ENCODE results near the gene DMAC2L.

The DMAC2L gene

DNA sequence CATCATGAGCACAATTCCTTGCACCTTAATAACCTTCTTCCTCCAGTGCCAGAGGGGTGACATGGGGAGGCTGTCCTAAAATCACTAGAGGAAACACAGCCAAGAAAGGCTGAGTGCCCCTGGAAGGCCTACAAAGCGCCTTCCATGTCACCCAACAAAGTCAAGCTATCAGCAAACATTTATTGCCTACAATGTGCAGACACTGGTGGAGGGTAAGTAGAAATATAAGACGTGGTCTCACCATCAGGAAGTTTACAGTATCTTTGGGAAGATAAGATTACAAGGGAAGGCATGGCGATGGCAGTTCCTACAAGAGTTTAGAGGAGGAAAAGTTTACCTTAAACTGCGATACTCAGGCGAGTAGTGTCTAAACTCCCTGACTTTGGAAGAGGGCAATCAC, 27.9 kb downstream of the DMAC2L start:
- Histone ChIP-seq H3K27me3 (ENCODE audit: control insufficient read depth in 5 of 5, insufficient read depth in 4 of 5, low read length in 5 of 5) (no peaks in the 10 kb centered on the region), H3K4me1 (ENCODE audit: control insufficient read depth in 5 of 5, insufficient read depth in 5 of 5, low read length in 5 of 5) (peaks cover 15 to 40% (median 39%) of the 10 kb centered on the region in 5 donors), H3K9ac (ENCODE audit: low read length in 5 of 5) (no peak overlapping the region), H3K4me3 (ENCODE audit: low read depth in 1 of 5, low read length in 5 of 5) (no peak overlapping the region), H3K27ac (ENCODE audit: low read depth, low read length) (no peak overlapping the region), H3K9me3 (ENCODE audit: control insufficient read depth in 5 of 5, low read length in 5 of 5) (no peaks in the 10 kb centered on the region), H3K36me3 (ENCODE audit: control insufficient read depth in 5 of 5, insufficient read depth in 5 of 5, low read length in 5 of 5) (peaks cover 0 to 6% (median 0%) of the 10 kb centered on the region in 5 donors)

DNA sequence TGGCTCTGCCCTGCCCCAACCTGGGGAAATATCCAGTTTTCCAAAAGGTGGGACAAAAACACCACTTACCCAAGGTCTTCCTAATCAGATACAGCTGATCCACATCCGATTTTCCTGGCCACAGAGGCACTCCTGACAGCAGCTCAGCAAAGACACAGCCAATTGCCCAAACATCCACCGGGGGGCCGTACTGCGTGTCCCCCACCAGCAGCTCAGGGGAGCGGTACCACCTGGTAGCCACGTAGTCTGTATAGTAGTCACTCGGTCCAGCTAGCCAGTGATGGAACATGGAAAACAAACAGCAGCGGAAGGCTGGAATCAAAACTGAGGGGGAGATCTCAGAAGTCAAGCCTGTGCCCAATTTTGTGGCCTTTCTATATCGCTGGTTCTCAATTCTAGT, 28.8 kb downstream of the DMAC2L start:
- H3K4me1 ChIP-seq (ENCODE audit: control insufficient read depth in 5 of 5, insufficient read depth in 5 of 5, low read length in 5 of 5), result peaks cover 9 to 36% (median 30%) of the 10 kb centered on the region in 5 donors
- no peak overlapping the region for H3K4me3 ChIP-seq (ENCODE audit: low read depth in 1 of 5, low read length in 5 of 5)
- peaks cover 0 to 6% (median 0%) of the 10 kb centered on the region in 5 donors for H3K36me3 ChIP-seq (ENCODE audit: control insufficient read depth in 5 of 5, insufficient read depth in 5 of 5, low read length in 5 of 5)
- no peaks in the 10 kb centered on the region for H3K9me3 ChIP-seq (ENCODE audit: control insufficient read depth in 5 of 5, low read length in 5 of 5)
- H3K27ac ChIP-seq (ENCODE audit: low read depth, low read length), result no peak overlapping the region
- H3K27me3 ChIP-seq (ENCODE audit: control insufficient read depth in 5 of 5, insufficient read depth in 4 of 5, low read length in 5 of 5), result no peaks in the 10 kb centered on the region
- H3K9ac ChIP-seq (ENCODE audit: low read length in 5 of 5), result no peak overlapping the region

DNA sequence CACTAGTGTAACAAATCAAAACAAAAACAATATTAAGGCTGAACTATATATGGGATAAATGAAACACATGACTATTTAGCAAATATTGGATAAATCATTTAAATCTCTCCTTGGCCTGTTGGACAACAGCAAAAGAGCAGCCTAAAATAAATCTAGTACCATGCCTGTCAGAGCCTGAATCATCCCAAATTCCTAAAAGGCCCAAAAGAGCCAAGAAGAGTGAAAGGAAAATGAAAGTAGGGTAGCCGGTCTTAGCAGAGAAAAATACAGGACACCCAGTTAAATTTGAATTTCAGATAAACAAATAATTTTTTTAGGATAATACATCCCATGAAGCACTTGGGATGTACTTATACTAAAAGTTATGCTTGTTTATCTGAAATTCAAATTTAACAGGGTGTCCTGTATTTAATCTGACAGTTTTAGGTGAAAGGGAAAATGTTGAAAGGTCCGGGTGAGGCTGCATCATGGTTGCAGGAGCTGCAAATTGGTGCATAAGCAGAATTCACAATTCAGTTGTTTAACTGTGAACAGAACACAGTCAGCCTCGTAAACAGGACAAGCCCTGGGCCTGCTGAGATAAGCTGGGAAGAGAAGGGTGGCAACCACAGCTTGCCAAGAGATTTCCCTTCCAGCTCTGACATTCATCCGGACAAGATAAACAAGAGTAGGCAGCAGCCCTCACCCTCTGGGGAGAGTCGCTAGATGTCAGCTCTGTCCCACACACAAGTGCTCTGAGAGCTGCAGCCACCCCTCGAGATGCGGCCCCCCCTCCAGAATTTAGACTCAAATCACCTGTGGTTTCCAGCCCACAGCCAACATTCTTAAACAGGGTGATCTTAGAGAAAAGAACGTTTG, 30.3 kb downstream of the DMAC2L start:
- Histone ChIP-seq H3K4me3 (ENCODE audit: low read depth in 1 of 5, low read length in 5 of 5) (peak overlapping the region; percentile 28 to 68 (median 43)), H3K27ac (ENCODE audit: low read depth, low read length) (peak overlapping the region; percentile 79), H3K4me1 (ENCODE audit: control insufficient read depth in 5 of 5, insufficient read depth in 5 of 5, low read length in 5 of 5) (peaks cover 5 to 31% (median 25%) of the 10 kb centered on the region in 5 donors), H3K27me3 (ENCODE audit: control insufficient read depth in 5 of 5, insufficient read depth in 4 of 5, low read length in 5 of 5) (no peaks in the 10 kb centered on the region), H3K9ac (ENCODE audit: low read length in 5 of 5) (peak overlapping the region in 4 of 5 donors; percentile 23 to 60 (median 33)), H3K9me3 (ENCODE audit: control insufficient read depth in 5 of 5, low read length in 5 of 5) (no peaks in the 10 kb centered on the region), H3K36me3 (ENCODE audit: control insufficient read depth in 5 of 5, insufficient read depth in 5 of 5, low read length in 5 of 5) (peaks cover 0 to 6% (median 0%) of the 10 kb centered on the region in 5 donors)

DNA sequence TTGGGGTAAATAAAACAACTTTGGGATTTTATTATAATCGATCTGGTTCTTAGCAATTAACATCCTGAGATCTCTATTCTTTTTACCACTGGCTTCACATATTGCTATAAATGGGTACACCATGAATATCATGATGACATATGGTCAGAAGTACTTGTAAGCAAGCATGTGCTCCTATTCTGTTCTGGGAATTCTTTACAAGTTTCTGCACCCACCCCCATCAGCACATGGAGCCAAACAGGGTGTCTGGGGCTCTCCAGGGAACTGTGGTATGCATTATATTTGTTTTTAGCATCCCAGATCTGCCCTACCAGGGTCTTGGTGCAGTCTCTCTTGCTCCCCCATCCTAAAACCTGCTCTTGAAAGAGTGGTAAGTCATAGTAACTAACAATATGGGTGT, 31.3 kb downstream of the DMAC2L start:
- no peaks in the 10 kb centered on the region for H3K27me3 ChIP-seq (ENCODE audit: control insufficient read depth in 5 of 5, insufficient read depth in 4 of 5, low read length in 5 of 5)
- peaks cover 0 to 4% (median 0%) of the 10 kb centered on the region in 5 donors for H3K36me3 ChIP-seq (ENCODE audit: control insufficient read depth in 5 of 5, insufficient read depth in 5 of 5, low read length in 5 of 5)
- no peak overlapping the region for H3K9ac ChIP-seq (ENCODE audit: low read length in 5 of 5)
- peak overlapping the region; percentile 79 for H3K27ac ChIP-seq (ENCODE audit: low read depth, low read length)
- no peaks in the 10 kb centered on the region for H3K9me3 ChIP-seq (ENCODE audit: control insufficient read depth in 5 of 5, low read length in 5 of 5)
- no peak overlapping the region for H3K4me3 ChIP-seq (ENCODE audit: low read depth in 1 of 5, low read length in 5 of 5)
- peaks cover 5 to 31% (median 28%) of the 10 kb centered on the region in 5 donors for H3K4me1 ChIP-seq (ENCODE audit: control insufficient read depth in 5 of 5, insufficient read depth in 5 of 5, low read length in 5 of 5)

DNA sequence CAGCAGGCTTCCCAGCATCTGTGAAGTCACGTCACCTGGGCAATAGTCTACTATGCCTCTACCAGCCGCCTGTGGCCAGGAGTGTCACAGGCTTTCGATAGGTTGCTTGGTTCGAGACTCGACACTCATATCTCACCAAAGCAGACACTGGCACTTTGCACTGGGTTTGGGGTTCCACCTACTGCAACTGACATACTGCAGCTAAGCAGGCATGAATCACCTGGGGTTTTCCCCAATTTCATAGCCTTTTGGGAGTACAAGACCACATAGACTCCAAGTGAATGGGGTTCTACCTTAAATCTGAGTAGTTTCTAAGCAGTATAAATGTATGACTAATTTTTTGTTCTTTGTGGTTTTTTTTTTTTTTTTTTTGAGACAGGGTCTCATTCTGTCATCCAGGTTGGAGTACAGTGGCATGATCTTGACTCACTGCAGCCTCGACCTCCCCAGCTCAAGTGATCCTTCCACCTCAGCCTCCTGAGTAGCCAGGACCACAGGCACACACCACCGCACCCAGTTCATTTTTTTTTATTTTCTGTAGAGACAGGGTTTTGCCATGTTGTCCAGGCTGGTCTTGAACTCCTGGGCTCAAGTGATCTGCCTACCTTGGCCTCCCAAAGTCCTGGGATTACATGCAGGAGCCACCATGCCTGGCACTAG, 32.1 kb downstream of the DMAC2L start:
- peak overlapping the region; percentile 79 for H3K27ac ChIP-seq (ENCODE audit: low read depth, low read length)
- H3K9ac ChIP-seq (ENCODE audit: low read length in 5 of 5), result no peak overlapping the region
- H3K36me3 ChIP-seq (ENCODE audit: control insufficient read depth in 5 of 5, insufficient read depth in 5 of 5, low read length in 5 of 5), result no peaks in the 10 kb centered on the region
- peaks cover 5 to 31% (median 28%) of the 10 kb centered on the region in 5 donors for H3K4me1 ChIP-seq (ENCODE audit: control insufficient read depth in 5 of 5, insufficient read depth in 5 of 5, low read length in 5 of 5)
- no peak overlapping the region for H3K4me3 ChIP-seq (ENCODE audit: low read depth in 1 of 5, low read length in 5 of 5)
- H3K27me3 ChIP-seq (ENCODE audit: control insufficient read depth in 5 of 5, insufficient read depth in 4 of 5, low read length in 5 of 5), result no peaks in the 10 kb centered on the region
- no peaks in the 10 kb centered on the region for H3K9me3 ChIP-seq (ENCODE audit: control insufficient read depth in 5 of 5, low read length in 5 of 5)

DNA sequence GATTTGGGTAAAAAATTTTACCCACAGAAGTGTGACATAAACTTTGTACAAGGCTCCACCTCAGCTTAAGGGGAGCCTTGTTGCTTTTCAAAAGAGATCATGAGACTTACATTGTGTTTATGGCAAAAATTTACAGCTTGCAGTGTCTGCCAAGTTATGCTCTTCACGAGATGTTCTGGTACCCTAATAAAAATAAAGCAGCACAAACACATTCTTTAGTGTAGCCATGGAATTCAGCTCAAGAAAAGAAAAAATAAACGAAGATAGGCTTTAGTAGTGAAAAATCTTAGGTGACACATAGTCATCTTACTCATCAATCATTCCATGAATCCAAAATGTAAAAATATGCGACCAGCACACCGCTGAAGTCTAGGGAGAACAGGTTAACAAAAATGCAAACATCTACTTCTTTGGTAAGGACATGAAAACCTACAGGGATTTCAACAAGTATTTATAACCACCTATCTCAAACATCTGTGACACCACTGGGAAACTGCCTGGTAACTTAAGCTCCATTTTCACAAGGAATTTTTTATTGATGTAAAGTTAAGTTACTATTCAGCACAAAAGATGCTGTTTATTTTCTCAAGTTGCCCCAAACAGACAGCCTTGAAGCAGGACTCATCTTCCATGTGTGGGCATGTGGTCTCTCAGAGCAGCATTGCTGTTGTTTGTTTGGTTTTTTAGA, 32.9 kb downstream of the DMAC2L start:
- Histone ChIP-seq H3K36me3 (ENCODE audit: control insufficient read depth in 5 of 5, insufficient read depth in 5 of 5, low read length in 5 of 5) (no peaks in the 10 kb centered on the region), H3K4me1 (ENCODE audit: control insufficient read depth in 5 of 5, insufficient read depth in 5 of 5, low read length in 5 of 5) (peaks cover 5 to 31% (median 28%) of the 10 kb centered on the region in 5 donors), H3K4me3 (ENCODE audit: low read depth in 1 of 5, low read length in 5 of 5) (no peak overlapping the region), H3K9me3 (ENCODE audit: control insufficient read depth in 5 of 5, low read length in 5 of 5) (no peaks in the 10 kb centered on the region), H3K27me3 (ENCODE audit: control insufficient read depth in 5 of 5, insufficient read depth in 4 of 5, low read length in 5 of 5) (no peaks in the 10 kb centered on the region), H3K27ac (ENCODE audit: low read depth, low read length) (peak overlapping the region; percentile 15), H3K9ac (ENCODE audit: low read length in 5 of 5) (no peak overlapping the region)

DNA sequence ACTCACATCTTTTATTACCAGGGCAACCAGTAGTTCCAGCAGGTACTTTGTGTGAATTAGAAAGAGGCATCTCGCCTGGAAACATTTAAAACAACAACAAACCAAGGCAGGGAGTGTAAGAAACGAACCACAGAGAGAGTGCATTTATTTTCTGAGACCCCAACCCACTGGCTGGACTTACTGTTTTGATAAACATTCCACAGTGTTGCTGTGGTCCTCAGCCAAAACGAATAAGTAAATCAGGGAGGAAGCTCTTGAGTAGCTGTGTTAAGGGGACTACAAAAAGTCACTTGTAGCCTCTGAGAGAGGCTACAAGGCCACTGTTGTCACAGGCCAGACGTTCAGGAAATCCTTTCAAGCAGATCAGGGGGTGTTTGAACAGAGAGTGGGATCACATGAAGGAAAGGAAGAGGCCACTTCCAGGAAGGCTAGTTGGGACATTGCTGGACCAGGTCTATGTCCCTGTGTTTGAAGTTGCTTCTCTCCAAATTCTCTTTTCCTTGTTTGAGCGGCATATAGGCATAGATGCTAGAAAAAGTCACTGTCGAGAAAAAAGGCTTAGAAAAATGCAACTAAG, 33.8 kb downstream of the DMAC2L start:
- H3K9me3 ChIP-seq (ENCODE audit: control insufficient read depth in 5 of 5, low read length in 5 of 5), result no peaks in the 10 kb centered on the region
- H3K4me3 ChIP-seq (ENCODE audit: low read depth in 1 of 5, low read length in 5 of 5), result no peak overlapping the region
- H3K27me3 ChIP-seq (ENCODE audit: control insufficient read depth in 5 of 5, insufficient read depth in 4 of 5, low read length in 5 of 5), result no peaks in the 10 kb centered on the region
- H3K9ac ChIP-seq (ENCODE audit: low read length in 5 of 5), result no peak overlapping the region
- H3K27ac ChIP-seq (ENCODE audit: low read depth, low read length), result peak overlapping the region; percentile 26
- no peaks in the 10 kb centered on the region for H3K36me3 ChIP-seq (ENCODE audit: control insufficient read depth in 5 of 5, insufficient read depth in 5 of 5, low read length in 5 of 5)
- H3K4me1 ChIP-seq (ENCODE audit: control insufficient read depth in 5 of 5, insufficient read depth in 5 of 5, low read length in 5 of 5), result peaks cover 5 to 34% (median 28%) of the 10 kb centered on the region in 5 donors

DNA sequence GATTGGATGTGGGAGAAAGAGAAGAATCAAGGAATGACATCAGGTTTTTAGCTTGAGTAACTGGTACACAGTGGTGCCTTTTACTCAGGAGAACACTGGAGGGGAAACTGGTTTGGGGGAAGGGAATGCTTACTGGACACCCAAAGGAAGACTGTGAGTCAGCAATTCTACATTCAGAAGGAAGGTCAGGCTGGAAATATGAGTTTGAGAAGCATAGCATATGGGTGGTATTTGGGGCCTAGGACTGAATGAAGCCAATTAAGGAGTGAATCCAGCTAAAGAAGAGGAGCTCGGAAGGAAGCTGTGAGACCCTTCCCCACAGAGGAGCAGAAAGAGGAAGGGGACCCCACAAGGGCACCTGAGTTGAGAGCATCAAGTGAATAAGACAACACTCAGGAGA, 35.4 kb downstream of the DMAC2L start:
- H3K27me3 ChIP-seq (ENCODE audit: control insufficient read depth in 5 of 5, insufficient read depth in 4 of 5, low read length in 5 of 5), result no peaks in the 10 kb centered on the region
- no peak overlapping the region for H3K4me3 ChIP-seq (ENCODE audit: low read depth in 1 of 5, low read length in 5 of 5)
- peak overlapping the region; percentile 24 for H3K27ac ChIP-seq (ENCODE audit: low read depth, low read length)
- H3K36me3 ChIP-seq (ENCODE audit: control insufficient read depth in 5 of 5, insufficient read depth in 5 of 5, low read length in 5 of 5), result no peaks in the 10 kb centered on the region
- peaks cover 5 to 29% (median 18%) of the 10 kb centered on the region in 5 donors for H3K4me1 ChIP-seq (ENCODE audit: control insufficient read depth in 5 of 5, insufficient read depth in 5 of 5, low read length in 5 of 5)
- no peaks in the 10 kb centered on the region for H3K9me3 ChIP-seq (ENCODE audit: control insufficient read depth in 5 of 5, low read length in 5 of 5)
- H3K9ac ChIP-seq (ENCODE audit: low read length in 5 of 5), result no peak overlapping the region

DNA sequence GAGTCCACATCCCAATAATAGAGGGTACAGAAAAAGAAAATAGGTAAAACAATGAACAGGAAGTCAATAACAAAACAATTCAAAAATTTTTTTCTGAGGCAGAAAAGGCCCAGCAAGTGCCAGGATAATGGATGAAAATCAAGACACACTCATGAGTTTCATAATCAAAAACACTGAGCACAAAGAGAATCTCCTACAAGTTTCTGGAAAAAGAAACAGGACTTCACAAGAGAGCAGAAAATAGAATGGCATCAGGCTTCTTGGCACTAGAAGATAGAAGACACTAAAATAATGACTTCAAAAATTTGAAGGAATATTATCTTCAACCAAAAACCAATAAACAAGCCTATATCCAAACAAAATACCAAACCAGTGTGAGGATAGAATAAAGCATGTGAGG, 36.8 kb downstream of the DMAC2L start:
- no peaks in the 10 kb centered on the region for H3K36me3 ChIP-seq (ENCODE audit: control insufficient read depth in 5 of 5, insufficient read depth in 5 of 5, low read length in 5 of 5)
- H3K27me3 ChIP-seq (ENCODE audit: control insufficient read depth in 5 of 5, insufficient read depth in 4 of 5, low read length in 5 of 5), result no peaks in the 10 kb centered on the region
- peaks cover 0 to 19% (median 9%) of the 10 kb centered on the region in 5 donors for H3K4me1 ChIP-seq (ENCODE audit: control insufficient read depth in 5 of 5, insufficient read depth in 5 of 5, low read length in 5 of 5)
- no peaks in the 10 kb centered on the region for H3K9me3 ChIP-seq (ENCODE audit: control insufficient read depth in 5 of 5, low read length in 5 of 5)
- H3K27ac ChIP-seq (ENCODE audit: low read depth, low read length), result no peak overlapping the region
- H3K4me3 ChIP-seq (ENCODE audit: low read depth in 1 of 5, low read length in 5 of 5), result no peak overlapping the region
- no peak overlapping the region for H3K9ac ChIP-seq (ENCODE audit: low read length in 5 of 5)
